Mesenchymal stem cell (in vitro differentiated cells and primary cell): ENCODE data around the gene SORCS1.

Source experiments
- DNase-seq: peaks from one replicate; pipeline ENCODE4 v3.0.0-alpha.2; 2013
- H2AFZ ChIP-seq: one replicate; pipeline ENCODE4 v1.6.1; 2013; ENCODE audit warnings: low read depth, mild to moderate bottlenecking, control low read depth, inconsistent platforms, low read length, moderate library complexity
- H2AK5ac ChIP-seq: 2 replicates; pipeline ENCODE4 v1.6.1; 2013; ENCODE audit warnings: low read length, moderate library complexity, mild to moderate bottlenecking, inconsistent platforms; ENCODE audit not compliant: severe bottlenecking
- H2BK120ac ChIP-seq: one replicate; pipeline ENCODE4 v1.6.1; 2013; ENCODE audit warnings: low read depth, mild to moderate bottlenecking, inconsistent platforms, low read length, moderate library complexity
- H2BK12ac ChIP-seq, 2 experiments: one replicate each; pipeline ENCODE4 v1.6.1; 2013; ENCODE audit warnings: inconsistent platforms in 2 of 2, low read length in 2 of 2, mild to moderate bottlenecking in 2 of 2, moderate library complexity in 2 of 2, control low read depth in 1 of 2
- H2BK15ac ChIP-seq: one replicate; pipeline ENCODE4 v1.6.1; 2013; ENCODE audit warnings: mild to moderate bottlenecking, low read depth, inconsistent platforms; ENCODE audit not compliant: poor library complexity, severe bottlenecking
- H2BK5ac ChIP-seq: 2 replicates; pipeline ENCODE4 v1.6.1; 2013; ENCODE audit warnings: low read depth, mild to moderate bottlenecking, low read length, control low read depth, inconsistent platforms; ENCODE audit not compliant: poor library complexity, severe bottlenecking
- H3K14ac ChIP-seq, 2 experiments: one replicate each; pipeline ENCODE4 v1.6.1; 2013; ENCODE audit warnings: inconsistent platforms in 2 of 2, low read length in 2 of 2, control low read depth in 1 of 2, mild to moderate bottlenecking in 1 of 2, moderate library complexity in 1 of 2
- H3K18ac ChIP-seq, 2 experiments: one replicate each; pipeline ENCODE4 v1.6.1; 2013; ENCODE audit warnings: inconsistent platforms in 2 of 2, low read length in 2 of 2, control low read depth in 1 of 2, low read depth in 1 of 2, mild to moderate bottlenecking in 1 of 2
- H3K23ac ChIP-seq, 2 experiments: one replicate each; pipeline ENCODE4 v1.6.1; 2013; ENCODE audit warnings: inconsistent platforms in 2 of 2, low read length in 2 of 2, mild to moderate bottlenecking in 2 of 2, moderate library complexity in 2 of 2, control low read depth in 1 of 2
- H3K27ac ChIP-seq: 2 replicates; pipeline ENCODE4 v1.5.1; 2013; ENCODE audit warnings: mild to moderate bottlenecking, moderate library complexity, low read length, control low read depth, inconsistent platforms; ENCODE audit not compliant: poor library complexity, severe bottlenecking
- H3K27me3 ChIP-seq, 2 experiments: 2 replicates each; pipeline versions ENCODE4 v1.6.1 to v1.7.0; 2013; ENCODE audit warnings: low read length in 2 of 2, mild to moderate bottlenecking in 2 of 2, moderate library complexity in 2 of 2, control low read depth in 1 of 2, inconsistent platforms in 1 of 2; ENCODE audit not compliant: control insufficient read depth in 1 of 2, insufficient read depth in 1 of 2
- H3K36me3 ChIP-seq, 2 experiments: 2 replicates each; pipeline versions ENCODE4 v1.6.1 to v1.7.0; 2013; ENCODE audit warnings: low read length in 2 of 2, control low read depth in 1 of 2, inconsistent platforms in 1 of 2, low read depth in 1 of 2, mild to moderate bottlenecking in 1 of 2; ENCODE audit not compliant: insufficient read depth in 2 of 2, control insufficient read depth in 1 of 2
- H3K4ac ChIP-seq, 2 experiments: one replicate each; pipeline ENCODE4 v1.6.1; 2013; ENCODE audit warnings: inconsistent platforms in 2 of 2, low read length in 2 of 2, mild to moderate bottlenecking in 2 of 2, moderate library complexity in 2 of 2, control low read depth in 1 of 2, low read depth in 1 of 2
- H3K4me1 ChIP-seq: 2 replicates; pipeline ENCODE4 v1.6.1; 2013; ENCODE audit warnings: low read depth, low read length, control low read depth; ENCODE audit not compliant: control insufficient read depth, insufficient read depth
- H3K4me2 ChIP-seq: 2 replicates; pipeline ENCODE4 v1.6.1; 2013; ENCODE audit warnings: low read length, mild to moderate bottlenecking, inconsistent platforms; ENCODE audit not compliant: poor library complexity, severe bottlenecking
- H3K4me3 ChIP-seq, 2 experiments: 2 replicates each; pipeline versions ENCODE4 v1.5.1 to v1.7.0; 2013; ENCODE audit warnings: low read length in 2 of 2, mild to moderate bottlenecking in 2 of 2, control low read depth in 1 of 2, low read depth in 1 of 2; ENCODE audit not compliant: insufficient read depth in 1 of 2
- H3K79me1 ChIP-seq: replicated peaks from 2 replicates; pipeline ENCODE4 v1.6.1; 2013; ENCODE audit warnings: mild to moderate bottlenecking, control low read depth, low read length, inconsistent platforms; ENCODE audit not compliant: poor library complexity, severe bottlenecking
- H3K9ac ChIP-seq: 2 replicates; pipeline ENCODE4 v1.7.0; 2013; ENCODE audit warnings: mild to moderate bottlenecking, low read length, moderate library complexity
- H3K9me3 ChIP-seq: 2 replicates; pipeline ENCODE4 v1.7.0; 2013; ENCODE audit warnings: mild to moderate bottlenecking, low read length; ENCODE audit not compliant: control insufficient read depth
- H4K8ac ChIP-seq: one replicate; pipeline ENCODE4 v1.6.1; 2013; ENCODE audit warnings: inconsistent platforms, mild to moderate bottlenecking, low read length, moderate library complexity
- H4K91ac ChIP-seq: one replicate; pipeline ENCODE4 v1.6.1; 2013; ENCODE audit warnings: mild to moderate bottlenecking, low read length, inconsistent platforms
- WGBS: methylation state at CpG from one replicate; pipeline ENCODE4 v1.1.7; 2013; ENCODE audit warnings: mixed read lengths; 5-methylcytosine and 5-hydroxymethylcytosine counted together

Gene SORCS1

GRCh38 chr10:106625751-106626150 lies 538.8 kb downstream of the SORCS1 start:
- Histone ChIP-seq H3K4me3 (no peak overlapping the region), H3K36me3 (no peaks in the 10 kb centered on the region), H2BK15ac (no peak overlapping the region), H3K23ac (no peak overlapping the region), H2BK12ac (no peak overlapping the region), H3K4me2 (no peak overlapping the region), H3K79me1 (no peaks in the 10 kb centered on the region), H3K9me3 (no peaks in the 10 kb centered on the region), H3K14ac (no peak overlapping the region), H4K91ac (no peak overlapping the region), H3K18ac (no peak overlapping the region), H2AK5ac (no peak overlapping the region), H4K8ac (no peak overlapping the region), H3K9ac (no peak overlapping the region), H3K27me3 (peaks cover 0 to 18% of the 10 kb centered on the region in 2 experiments), H2BK5ac (no peak overlapping the region), H3K4ac (no peak overlapping the region), H3K4me1 (no peaks in the 10 kb centered on the region), H3K27ac (no peak overlapping the region), H2BK120ac (no peak overlapping the region), H2AFZ (no peak overlapping the region)
- DNase-seq, result no peak
- WGBS, result 32% methylated on average over 5 of the region's 6 CpGs

DNA sequence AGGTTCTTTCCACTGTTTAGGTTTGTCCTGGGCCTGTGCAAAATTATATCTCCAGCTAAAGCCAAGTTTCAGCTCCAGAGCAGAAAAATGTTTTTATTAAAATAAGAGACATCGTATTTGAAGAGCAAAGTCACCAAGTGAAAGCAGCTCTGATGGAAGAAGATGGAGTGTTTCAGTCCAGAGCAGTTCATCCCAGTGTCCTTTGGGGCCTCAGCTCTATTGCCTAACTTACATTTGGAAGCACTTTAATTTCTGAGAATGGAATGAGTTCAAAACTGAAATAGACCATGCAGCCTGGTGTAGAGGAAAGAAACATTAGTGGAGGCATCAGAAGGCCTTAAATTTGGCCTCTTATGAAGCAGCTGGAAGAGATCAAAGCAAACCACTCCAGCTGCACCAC lies 545.2 kb downstream of the SORCS1 start:
- no peak for DNase-seq
- Histone ChIP-seq H3K18ac (no peak overlapping the region), H3K79me1 (no peaks in the 10 kb centered on the region), H4K8ac (no peak overlapping the region), H3K14ac (no peak overlapping the region), H3K9me3 (no peaks in the 10 kb centered on the region), H2AFZ (no peak overlapping the region), H2BK15ac (no peak overlapping the region), H4K91ac (no peak overlapping the region), H3K4ac (no peak overlapping the region), H2BK120ac (no peak overlapping the region), H3K4me1 (no peaks in the 10 kb centered on the region), H3K4me3 (no peak overlapping the region), H3K4me2 (no peak overlapping the region), H2AK5ac (no peak overlapping the region), H3K27ac (no peak overlapping the region), H3K36me3 (no peaks in the 10 kb centered on the region), H3K23ac (no peak overlapping the region), H3K9ac (no peak overlapping the region), H2BK12ac (no peak overlapping the region), H3K27me3 (no peaks in the 10 kb centered on the region), H2BK5ac (no peak overlapping the region)
- WGBS, result 82% methylated on average over 1 of the region's 1 CpG

- H2BK12ac ChIP-seq, result no peak overlapping the region
- H3K79me1 ChIP-seq, result no peaks in the 10 kb centered on the region
- no peak overlapping the region for H3K4me3 ChIP-seq
- no peak overlapping the region for H3K4ac ChIP-seq
- no peak overlapping the region for H2BK120ac ChIP-seq
- no peak overlapping the region for H3K9ac ChIP-seq
- no peak overlapping the region for H3K4me2 ChIP-seq
- no peaks in the 10 kb centered on the region for H3K4me1 ChIP-seq
- H2AK5ac ChIP-seq, result no peak overlapping the region
- no peaks in the 10 kb centered on the region for H3K9me3 ChIP-seq
- no peak overlapping the region for H2BK5ac ChIP-seq
- H3K18ac ChIP-seq, result no peak overlapping the region
- no peak overlapping the region for H2AFZ ChIP-seq
- no peak for DNase-seq
- no peak overlapping the region for H2BK15ac ChIP-seq
- H3K23ac ChIP-seq, result no peak overlapping the region
- 90% methylated on average over 4 of the region's 5 CpGs for WGBS
- H3K36me3 ChIP-seq, result no peaks in the 10 kb centered on the region
- H3K14ac ChIP-seq, result no peak overlapping the region
- no peak overlapping the region for H4K91ac ChIP-seq
- no peaks in the 10 kb centered on the region for H3K27me3 ChIP-seq
- no peak overlapping the region for H4K8ac ChIP-seq
- H3K27ac ChIP-seq, result no peak overlapping the region
Observed at GRCh38 chr10:106618646-106619045, 545.9 kb downstream of the SORCS1 start.

DNA sequence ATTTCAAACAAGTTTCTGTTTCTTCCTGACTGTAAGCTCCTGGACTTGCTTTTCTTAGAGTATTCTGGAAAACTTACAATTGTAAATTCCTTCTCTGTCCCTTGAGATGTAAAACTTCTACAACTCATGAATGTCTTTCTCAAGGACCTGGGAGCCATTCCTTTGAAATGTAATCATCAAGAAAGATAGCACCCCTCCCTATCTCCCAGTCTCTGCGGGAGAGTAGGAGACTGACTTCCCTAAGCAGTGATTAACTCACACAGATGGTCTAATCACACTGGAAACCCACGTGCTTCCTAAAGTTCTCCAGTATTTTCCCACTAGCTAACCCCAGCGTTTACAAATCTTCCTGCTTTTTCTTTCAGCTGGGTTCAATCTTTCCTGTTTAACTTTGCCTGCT lies 549.4 kb downstream of the SORCS1 start:
- Histone ChIP-seq H3K9me3 (no peaks in the 10 kb centered on the region), H3K4me2 (no peak overlapping the region), H2BK5ac (no peak overlapping the region), H3K9ac (no peak overlapping the region), H2BK15ac (no peak overlapping the region), H2AFZ (no peak overlapping the region), H3K36me3 (no peaks in the 10 kb centered on the region), H2AK5ac (no peak overlapping the region), H3K18ac (no peak overlapping the region), H3K27me3 (no peaks in the 10 kb centered on the region), H3K27ac (no peak overlapping the region), H4K8ac (no peak overlapping the region), H3K4ac (no peak overlapping the region), H3K23ac (no peak overlapping the region), H3K4me1 (no peaks in the 10 kb centered on the region), H3K14ac (no peak overlapping the region), H2BK12ac (no peak overlapping the region), H3K79me1 (no peaks in the 10 kb centered on the region), H2BK120ac (no peak overlapping the region), H4K91ac (no peak overlapping the region), H3K4me3 (no peak overlapping the region)
- 2% methylated on average over 3 of the region's 3 CpGs for WGBS
- peak; percentile 28 for DNase-seq
